Measurements from ENCODE around the gene TBL1X.

GRCh38 chrX:9704876-9705465, 240.1 kb downstream of the TBL1X start:
- no peak for TF ChIP-seq CTCF (IDR thresholded peaks at IDR 0.05; ENCODE audit: extremely low read depth in 1 of 2, insufficient read depth in 1 of 2, low read depth in 1 of 2, low read length in 2 of 2)
- no peak for TF ChIP-seq MAX (IDR thresholded peaks at IDR 0.05; ENCODE audit: insufficient read depth, insufficient read length)
- TF ChIP-seq JUN (IDR thresholded peaks at IDR 0.05; ENCODE audit: borderline replicate concordance, insufficient read depth, insufficient read length, low read depth): no peak
- TF ChIP-seq POLR2A (IDR thresholded peaks at IDR 0.05; ENCODE audit: low read depth, low read length): no peak
- no peak for TF ChIP-seq FOS (IDR thresholded peaks at IDR 0.05; ENCODE audit: borderline replicate concordance, insufficient read depth, low read length)
- no peak for TF ChIP-seq POLR2AphosphoS5 (IDR thresholded peaks at IDR 0.05; ENCODE audit: insufficient read depth, low read depth, low read length)

Data from endothelial cell of umbilical vein (primary cell).